HCT116 (cell line): ENCODE measurements around the gene HBB.

Experiments
- CBX3 ChIP-seq: IDR thresholded peaks from 2 replicates; pipeline ENCODE4 v1.6.1; 2012; ENCODE audit warnings: low read depth
- ELF1 ChIP-seq: IDR thresholded peaks from 2 replicates; pipeline ENCODE4 v1.6.1; 2012; ENCODE audit warnings: low read depth, borderline replicate concordance
- EZH2 ChIP-seq: fragments of 200-600 bp; sonication (generic); IDR thresholded peaks from 2 replicates; pipeline ENCODE4 v1.6.1; 2017; ENCODE audit warnings: antibody characterized with exemption, mixed run types
- POLR2A ChIP-seq: IDR thresholded peaks from 2 replicates; pipeline ENCODE4 v1.7.0; 2011; ENCODE audit warnings: borderline replicate concordance; ENCODE audit not compliant: insufficient read depth, insufficient read length; ENCODE audit errors: extremely low read depth
- POLR2AphosphoS5 ChIP-seq: IDR thresholded peaks from 2 replicates; pipeline ENCODE4 v1.6.1; 2011; ENCODE audit warnings: mild to moderate bottlenecking, low read depth, low read length, moderate library complexity
- RAD21 ChIP-seq: IDR thresholded peaks from 2 replicates; pipeline ENCODE4 v1.6.1; 2012; ENCODE audit warnings: low read depth, mild to moderate bottlenecking
- SRF ChIP-seq: IDR thresholded peaks from 2 replicates; pipeline ENCODE4 v1.6.1; 2012; ENCODE audit warnings: low read depth
- TF ChIP-seq, protein P1 (sequence below), 3 experiments: fragments of 200-600 bp in 1 of 3; sonication (generic) in 1 of 3; IDR thresholded peaks in 2 of 3; conservative IDR thresholded peaks in 1 of 3; 2 replicates each; pipeline ENCODE4 v1.5.1; 2012 to 2017; ENCODE audit warnings: low read depth in 2 of 3, low read length in 2 of 3, antibody characterized with exemption in 1 of 3, borderline replicate concordance in 1 of 3, control low read depth in 1 of 3, mild to moderate bottlenecking in 1 of 3, mixed read lengths in 1 of 3, mixed run types in 1 of 3, moderate library complexity in 1 of 3; ENCODE audit not compliant: insufficient read depth in 1 of 3

DNA sequence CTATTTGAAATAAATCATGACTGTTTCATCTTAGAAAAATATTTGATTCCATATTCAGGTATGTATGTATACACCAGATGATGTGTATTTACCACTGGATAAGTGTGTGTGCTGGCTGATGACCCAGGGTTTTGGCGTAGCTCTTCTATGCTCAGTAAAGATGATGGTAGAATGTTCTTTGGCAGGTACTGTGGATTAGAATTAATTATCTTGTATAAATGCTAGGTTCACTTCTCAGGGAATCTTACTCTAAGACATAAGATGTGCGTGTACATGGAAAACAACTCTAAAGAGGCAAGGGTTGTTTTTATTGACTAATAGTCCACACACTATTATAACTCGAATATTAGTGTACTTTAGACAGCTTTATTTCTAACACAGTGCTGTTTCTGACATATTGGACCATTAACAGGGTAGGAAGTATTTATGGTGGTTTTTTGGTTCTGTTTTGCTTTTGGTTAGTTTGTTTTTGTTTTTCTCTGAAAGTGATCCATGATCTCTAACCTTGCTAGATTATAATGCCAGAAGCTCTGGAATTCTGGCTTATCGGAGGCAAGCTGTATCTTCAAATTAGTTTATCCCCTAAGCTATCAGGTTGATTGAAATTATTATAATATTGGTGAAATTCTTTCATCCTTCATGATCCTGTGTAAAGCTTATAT lies 23.8 kb upstream of the HBB start:
- TF ChIP-seq ELF1, result no peak
- TF ChIP-seq POLR2A, result no peak
- TF ChIP-seq EZH2, result no peak
- TF ChIP-seq CBX3, result no peak
- TF ChIP-seq, protein P1, sequence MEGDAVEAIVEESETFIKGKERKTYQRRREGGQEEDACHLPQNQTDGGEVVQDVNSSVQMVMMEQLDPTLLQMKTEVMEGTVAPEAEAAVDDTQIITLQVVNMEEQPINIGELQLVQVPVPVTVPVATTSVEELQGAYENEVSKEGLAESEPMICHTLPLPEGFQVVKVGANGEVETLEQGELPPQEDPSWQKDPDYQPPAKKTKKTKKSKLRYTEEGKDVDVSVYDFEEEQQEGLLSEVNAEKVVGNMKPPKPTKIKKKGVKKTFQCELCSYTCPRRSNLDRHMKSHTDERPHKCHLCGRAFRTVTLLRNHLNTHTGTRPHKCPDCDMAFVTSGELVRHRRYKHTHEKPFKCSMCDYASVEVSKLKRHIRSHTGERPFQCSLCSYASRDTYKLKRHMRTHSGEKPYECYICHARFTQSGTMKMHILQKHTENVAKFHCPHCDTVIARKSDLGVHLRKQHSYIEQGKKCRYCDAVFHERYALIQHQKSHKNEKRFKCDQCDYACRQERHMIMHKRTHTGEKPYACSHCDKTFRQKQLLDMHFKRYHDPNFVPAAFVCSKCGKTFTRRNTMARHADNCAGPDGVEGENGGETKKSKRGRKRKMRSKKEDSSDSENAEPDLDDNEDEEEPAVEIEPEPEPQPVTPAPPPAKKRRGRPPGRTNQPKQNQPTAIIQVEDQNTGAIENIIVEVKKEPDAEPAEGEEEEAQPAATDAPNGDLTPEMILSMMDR (IDR thresholded peaks at IDR 0.05 in 2 of 3, conservative IDR thresholded peaks at IDR 0.05 in 1 of 3; ENCODE audit: borderline replicate concordance in 1 of 3, insufficient read depth in 1 of 3, low read depth in 2 of 3, low read length in 2 of 3), result no peak
- no peak for TF ChIP-seq POLR2AphosphoS5
- no peak for TF ChIP-seq RAD21
- no peak for TF ChIP-seq SRF
